GM18909 (cell line): ENCODE measurements around the gene DCAKD.

ENCODE experiments used
- ATAC-seq: cut with Tn5 transposase; IDR thresholded peaks from one replicate; pipeline ENCODE4 v1.9.1; 2021; ENCODE audit warnings: mild to moderate bottlenecking; ENCODE audit not compliant: unreplicated experiment, poor library complexity

The DCAKD gene

GRCh38 chr17:45008216-45008615 lies 43.2 kb downstream of the DCAKD start:
- ATAC-seq: no peak

DNA sequence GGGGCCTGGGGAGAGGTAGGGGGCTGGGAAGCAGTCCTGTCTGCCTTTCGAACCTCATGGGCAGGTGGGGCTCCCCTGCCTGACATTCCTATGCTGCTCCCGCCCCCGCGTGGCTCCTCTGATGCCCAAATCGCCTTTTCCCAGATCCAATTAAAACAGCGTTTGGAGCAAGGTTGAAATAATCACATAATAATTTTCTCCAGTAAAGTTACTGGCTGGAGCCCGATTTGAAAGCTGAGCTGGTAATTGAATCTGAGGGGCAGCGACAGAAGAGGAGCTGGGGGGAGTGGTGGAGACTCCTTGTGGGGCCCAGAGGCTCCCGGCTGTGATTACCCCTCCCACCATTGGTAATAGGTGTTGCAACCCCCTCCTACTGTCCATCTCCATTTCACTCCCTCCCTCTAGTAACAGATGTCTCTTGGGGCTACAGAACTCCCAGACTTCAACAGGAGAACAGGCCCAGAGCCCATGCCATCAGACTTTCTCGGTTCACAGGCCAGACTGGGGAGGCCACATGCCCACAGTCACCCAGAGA lies 44.4 kb downstream of the DCAKD start:
- ATAC-seq: no peak

DNA sequence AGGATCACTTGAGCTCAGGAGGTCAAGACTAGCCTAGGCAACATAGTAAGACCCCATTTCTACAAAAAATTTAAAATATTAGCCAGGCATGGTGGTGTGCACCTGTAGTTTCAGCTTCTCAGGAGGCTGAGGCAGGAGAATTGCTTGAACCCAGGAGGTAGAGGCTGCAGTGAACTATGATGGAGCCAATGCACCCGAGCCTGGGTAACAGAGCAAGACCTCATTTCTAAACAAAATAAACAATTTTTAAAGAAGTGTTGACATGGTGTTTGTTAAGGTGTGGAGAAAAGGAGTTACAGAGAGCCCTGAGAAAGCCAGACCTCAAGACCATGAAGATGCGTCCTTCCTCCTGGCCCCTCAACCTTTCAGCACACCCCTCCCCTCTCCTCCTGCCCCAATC lies 45.7 kb downstream of the DCAKD start:
- ATAC-seq: no peak

DNA sequence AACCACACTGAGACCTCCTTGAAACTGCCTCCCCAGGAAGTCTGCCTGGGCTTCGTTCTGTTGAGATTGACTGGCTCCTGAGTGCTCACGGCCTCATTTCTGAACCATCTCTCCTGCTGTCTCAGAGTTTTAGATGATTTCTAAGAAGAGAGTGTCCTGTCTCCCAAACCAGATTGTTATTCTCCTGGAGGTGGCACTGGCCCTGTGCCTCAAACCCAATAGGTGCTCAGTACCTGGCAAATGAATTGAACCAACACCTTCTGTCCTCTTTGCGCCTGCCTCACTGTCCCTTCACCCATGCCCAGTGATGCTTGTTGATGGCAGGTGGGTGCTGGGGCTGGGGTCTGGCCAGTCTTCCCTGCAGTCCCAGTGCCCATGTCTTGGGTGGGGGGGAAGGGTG lies 47.0 kb downstream of the DCAKD start:
- no peak for ATAC-seq

GRCh38 chr17:45003877-45004276 lies 47.6 kb downstream of the DCAKD start:
- ATAC-seq: no peak

- ATAC-seq: no peak
Observed at GRCh38 chr17:45001310-45001709, 50.1 kb downstream of the DCAKD start.

- no peak for ATAC-seq
Observed at GRCh38 chr17:44999433-44999832, 52.0 kb downstream of the DCAKD start.

- ATAC-seq: no peak
Observed at GRCh38 chr17:44998646-44999045, 52.8 kb downstream of the DCAKD start.

DNA sequence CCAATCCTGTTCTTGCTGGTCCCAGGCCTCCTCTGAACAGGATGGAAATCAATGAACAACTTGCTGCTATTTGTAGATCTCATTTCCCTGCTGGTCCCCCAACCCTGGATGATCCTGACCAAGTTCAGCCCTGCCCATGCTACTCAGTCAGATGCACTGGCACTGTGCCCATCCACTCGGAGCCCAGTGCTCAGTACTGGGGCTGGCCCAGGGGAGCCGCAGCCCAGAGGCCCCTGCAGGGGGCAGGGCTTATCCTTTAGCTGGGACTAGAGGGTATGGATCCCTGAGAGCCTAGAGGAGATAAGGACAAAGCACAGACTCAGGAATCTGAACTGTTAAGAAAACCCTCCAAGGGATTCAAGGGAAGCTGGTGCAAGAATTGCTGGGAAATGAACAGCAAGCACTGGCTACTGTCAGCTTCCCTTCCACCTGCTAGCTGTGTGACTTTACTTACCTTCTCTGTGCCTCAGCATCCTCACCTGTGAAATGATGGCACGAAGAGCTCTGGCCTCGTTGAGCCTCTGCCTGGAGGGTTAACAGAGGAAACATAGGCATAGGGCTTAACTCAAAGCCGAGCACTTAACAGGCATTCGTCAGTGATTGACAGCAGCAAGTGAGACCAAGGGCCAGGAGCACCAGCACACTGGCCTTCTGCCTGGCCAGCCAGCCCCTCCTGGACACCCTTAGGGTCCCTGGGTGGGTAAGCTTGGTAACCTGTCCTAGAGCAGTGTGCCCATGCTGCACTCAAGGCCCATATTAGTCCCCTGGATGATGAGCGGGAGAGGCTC lies 53.5 kb downstream of the DCAKD start:
- no peak for ATAC-seq

DNA sequence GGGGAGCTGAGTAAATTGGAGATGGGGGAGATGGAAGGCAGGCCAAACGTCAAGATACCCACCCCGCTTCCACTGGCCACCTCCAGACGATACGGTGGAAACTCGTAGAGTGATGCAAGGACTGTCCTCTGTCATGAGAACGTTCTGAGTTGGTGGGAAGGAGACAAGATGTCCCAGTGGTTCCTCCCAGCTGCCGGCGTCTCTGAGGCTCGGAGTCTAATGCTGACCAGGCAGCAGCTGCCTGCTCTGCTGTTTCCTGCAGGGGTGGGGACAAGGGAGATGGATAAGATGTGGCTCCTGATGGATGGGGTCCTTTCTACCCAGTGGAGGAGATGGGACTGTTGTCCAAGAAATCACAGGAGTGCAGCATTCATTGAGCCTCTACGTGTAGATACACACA lies 55.1 kb downstream of the DCAKD start:
- no peak for ATAC-seq

DNA sequence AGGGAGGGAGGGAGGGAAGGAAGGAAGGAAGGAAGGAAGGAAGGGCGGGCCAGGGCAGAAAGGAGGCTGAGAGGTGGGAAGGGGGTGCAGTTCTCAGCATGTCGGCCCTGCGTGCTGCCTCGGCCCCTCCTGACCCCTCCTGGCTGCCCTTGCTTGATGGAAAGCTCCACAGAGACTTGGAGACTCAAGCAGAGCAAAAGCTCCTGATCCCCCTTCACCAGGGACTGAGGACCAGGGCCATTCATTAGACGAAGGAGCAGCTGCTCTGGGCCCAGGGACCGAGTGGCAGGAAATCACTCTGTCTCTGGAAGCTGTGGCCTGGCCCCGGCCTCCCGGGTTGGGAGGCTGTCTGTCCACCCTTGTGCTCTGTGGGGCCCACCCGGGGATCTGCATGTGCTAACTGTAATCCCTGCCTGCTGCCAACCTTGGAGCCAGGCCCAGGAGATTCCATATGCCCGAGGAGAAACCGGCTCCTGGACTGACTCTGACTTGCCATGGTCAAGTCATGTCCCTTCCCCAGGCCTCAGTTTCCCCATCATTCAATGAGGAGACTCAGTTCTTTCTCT lies 55.9 kb downstream of the DCAKD start:
- ATAC-seq: no peak

GRCh38 chr17:44992242-44992939 lies 59.0 kb downstream of the DCAKD start:
- ATAC-seq: no peak

DNA sequence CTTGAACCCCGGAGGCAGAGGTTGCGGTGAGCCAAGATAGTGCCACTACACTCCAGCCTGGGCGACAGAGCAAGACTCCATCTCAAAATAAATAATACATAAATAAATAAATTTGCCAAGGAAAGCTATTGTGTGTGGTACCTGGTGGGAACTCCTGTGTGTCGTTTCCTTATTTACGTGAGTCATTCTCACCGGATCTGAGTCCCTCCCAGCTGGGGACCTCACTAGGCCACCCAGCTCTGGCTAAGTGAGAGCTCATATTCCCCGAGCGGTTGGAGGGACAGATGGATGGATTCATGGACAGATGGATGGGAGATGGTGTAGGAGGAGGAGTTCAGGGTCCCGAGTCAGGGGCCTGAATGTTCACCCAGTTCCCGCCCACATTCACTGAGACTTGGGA lies 60.4 kb downstream of the DCAKD start:
- no peak for ATAC-seq

- no peak for ATAC-seq
Observed at GRCh38 chr17:44989552-44990138, 61.8 kb downstream of the DCAKD start.

GRCh38 chr17:44988044-44988942 lies 63.1 kb downstream of the DCAKD start:
- no peak for ATAC-seq

GRCh38 chr17:44983563-44983962 lies 67.9 kb downstream of the DCAKD start:
- ATAC-seq: no peak

DNA sequence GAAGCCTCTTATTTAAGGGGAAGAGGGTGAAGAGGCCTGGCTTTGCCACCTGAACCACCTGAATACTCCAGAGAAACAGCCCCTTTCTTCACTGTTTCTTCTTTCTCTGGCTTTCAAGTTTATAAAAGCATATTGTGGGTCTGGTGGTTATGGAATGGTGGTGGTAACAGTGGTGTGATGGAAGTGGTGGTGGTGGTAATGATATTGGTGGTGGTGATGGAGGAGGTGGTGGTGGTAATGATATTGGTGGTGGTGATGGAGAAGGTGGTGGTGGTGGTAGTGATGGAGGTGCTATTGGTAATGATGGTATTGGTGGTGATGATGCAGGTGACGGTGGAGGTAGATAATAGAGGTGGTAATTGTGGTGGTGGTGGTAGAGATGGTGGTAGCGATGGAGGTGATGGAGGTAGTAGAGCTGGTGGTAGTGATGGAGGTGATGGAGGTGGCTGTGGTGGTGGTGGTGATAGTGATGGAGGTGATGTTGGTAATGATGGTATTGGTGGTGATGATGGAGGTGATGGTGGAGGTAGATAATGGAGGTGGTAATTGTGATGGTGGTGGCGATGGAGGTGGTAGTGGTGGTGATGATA lies 69.2 kb downstream of the DCAKD start:
- no peak for ATAC-seq

DNA sequence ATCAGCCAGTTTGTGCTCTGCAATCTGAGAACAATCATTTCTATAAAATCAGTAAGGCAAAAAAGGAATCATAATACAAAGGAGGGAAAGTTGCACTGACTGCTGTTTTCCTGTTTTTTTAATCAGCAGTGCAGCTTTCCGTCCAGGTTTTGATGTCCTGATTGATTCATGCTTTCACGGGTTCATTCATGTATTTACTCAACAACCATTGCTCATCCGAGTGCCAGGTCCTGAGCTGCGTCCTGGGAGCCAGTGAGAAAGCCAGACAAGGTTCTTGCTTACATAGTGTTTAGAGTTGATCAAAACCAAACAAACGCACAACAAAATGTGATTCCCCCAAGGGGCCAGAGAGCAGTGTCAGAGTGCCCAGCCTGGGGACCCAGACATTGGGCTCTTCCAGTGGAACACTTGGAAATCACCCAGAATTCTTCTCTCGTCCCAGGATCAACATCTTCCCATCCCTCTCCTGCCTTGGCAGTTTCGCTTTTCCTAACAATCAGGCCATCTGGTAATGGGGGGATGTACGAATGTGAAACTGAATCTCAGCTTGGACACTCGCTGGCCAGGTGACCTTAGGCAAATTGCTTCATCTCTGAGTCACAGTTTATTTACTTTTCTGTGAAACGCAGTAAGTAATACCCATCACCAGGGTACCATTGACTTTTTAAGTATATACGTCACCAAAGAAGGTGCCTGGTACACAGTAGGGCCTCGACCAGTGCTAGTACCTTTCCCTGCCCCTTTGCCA lies 70.0 kb downstream of the DCAKD start:
- ATAC-seq: no peak

- no peak for ATAC-seq
Observed at GRCh38 chr17:44979426-44979995, 71.9 kb downstream of the DCAKD start.
